GM20000 (cell line): ENCODE measurements around the gene EYA3.

Experiments used
- DNase-seq: peaks from one replicate; pipeline ENCODE4 v3.0.0; 2012; ENCODE audit warnings: low spot score
- CTCF ChIP-seq: IDR thresholded peaks from 2 replicates; pipeline ENCODE4 v1.5.1; 2012; ENCODE audit warnings: mild to moderate bottlenecking, control low read depth; ENCODE audit errors: extremely low read depth, missing control alignments

Gene EYA3

GRCh38 chr1:28070725-28071593, 17.5 kb downstream of the EYA3 start:
- DNase-seq, result no peak
- TF ChIP-seq CTCF, result no peak

GRCh38 chr1:28067523-28068090, 20.8 kb downstream of the EYA3 start:
- no peak for TF ChIP-seq CTCF
- no peak for DNase-seq

- DNase-seq, result no peak
Observed at GRCh38 chr1:28066393-28067154, 21.8 kb downstream of the EYA3 start.

GRCh38 chr1:28064064-28064463, 24.3 kb downstream of the EYA3 start:
- TF ChIP-seq CTCF, result no peak
- peak; percentile 10 for DNase-seq

More at GRCh38 chr1:28066393-28067154, 21.8 kb downstream of the EYA3 start:
- no peak for TF ChIP-seq CTCF

GRCh38 chr1:28062806-28063205, 25.6 kb downstream of the EYA3 start:
- TF ChIP-seq CTCF, result no peak
- DNase-seq, result no peak

GRCh38 chr1:28058971-28059878, 29.2 kb downstream of the EYA3 start:
- no peak for TF ChIP-seq CTCF
- no peak for DNase-seq
